C4-2B (cell line): Measurements from ENCODE around the gene BNIP2.

ENCODE experiments used
- ZFX ChIP-seq: fragments of 450-650 bp; IDR thresholded peaks from 2 replicates; pipeline ENCODE4 v1.6.1; 2017
- TF ChIP-seq, protein P1 (sequence below): fragments of 450-650 bp; conservative IDR thresholded peaks from 2 replicates; pipeline ENCODE4 v1.5.1; 2017; ENCODE audit warnings: mild to moderate bottlenecking

GRCh38 chr15:59646277-59646676 lies 42.8 kb downstream of the BNIP2 start:
- TF ChIP-seq, protein P1, sequence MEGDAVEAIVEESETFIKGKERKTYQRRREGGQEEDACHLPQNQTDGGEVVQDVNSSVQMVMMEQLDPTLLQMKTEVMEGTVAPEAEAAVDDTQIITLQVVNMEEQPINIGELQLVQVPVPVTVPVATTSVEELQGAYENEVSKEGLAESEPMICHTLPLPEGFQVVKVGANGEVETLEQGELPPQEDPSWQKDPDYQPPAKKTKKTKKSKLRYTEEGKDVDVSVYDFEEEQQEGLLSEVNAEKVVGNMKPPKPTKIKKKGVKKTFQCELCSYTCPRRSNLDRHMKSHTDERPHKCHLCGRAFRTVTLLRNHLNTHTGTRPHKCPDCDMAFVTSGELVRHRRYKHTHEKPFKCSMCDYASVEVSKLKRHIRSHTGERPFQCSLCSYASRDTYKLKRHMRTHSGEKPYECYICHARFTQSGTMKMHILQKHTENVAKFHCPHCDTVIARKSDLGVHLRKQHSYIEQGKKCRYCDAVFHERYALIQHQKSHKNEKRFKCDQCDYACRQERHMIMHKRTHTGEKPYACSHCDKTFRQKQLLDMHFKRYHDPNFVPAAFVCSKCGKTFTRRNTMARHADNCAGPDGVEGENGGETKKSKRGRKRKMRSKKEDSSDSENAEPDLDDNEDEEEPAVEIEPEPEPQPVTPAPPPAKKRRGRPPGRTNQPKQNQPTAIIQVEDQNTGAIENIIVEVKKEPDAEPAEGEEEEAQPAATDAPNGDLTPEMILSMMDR: no peak
- no peak for TF ChIP-seq ZFX
